Mammary epithelial cell (primary cell): ENCODE measurements around the gene HCAR2.

Source experiments
- CTCF ChIP-seq, 2 donors: IDR thresholded peaks in 1 of 2; conservative IDR thresholded peaks in 1 of 2; 2 replicates each; pipeline ENCODE4 v1.5.1; 2011 to 2012; ENCODE audit warnings: inconsistent platforms in 2 of 2, low read length in 2 of 2, mild to moderate bottlenecking in 2 of 2, control low read depth in 1 of 2, low read depth in 1 of 2; ENCODE audit not compliant: insufficient read depth in 1 of 2; ENCODE audit errors: extremely low read depth in 1 of 2
- EZH2 ChIP-seq: IDR thresholded peaks from 2 replicates; pipeline ENCODE4 v1.6.1; 2012; ENCODE audit warnings: low read length, inconsistent platforms, borderline replicate concordance

- TF ChIP-seq CTCF (conservative IDR thresholded peaks at IDR 0.05 in 1 of 2, IDR thresholded peaks at IDR 0.05 in 1 of 2; ENCODE audit: extremely low read depth in 1 of 2, insufficient read depth in 1 of 2, low read depth in 1 of 2, low read length in 2 of 2) (no peak), EZH2 (no peak)
Measured at GRCh38 chr12:122724641-122725243, 21.6 kb upstream of the HCAR2 start.
